ENCODE results near the gene PIP5KL1. TPM values are rescaled to one million over a fixed set of nuclear protein-coding genes. Genes with fewer than 3 reads are reported as not detected.
A peak's percentile ranks its signal among the peaks of the same experiment; 100 is the strongest.

PIP5KL1 gene
- total RNA-seq, 2 experiments from 2014 or later = 0.95 to 4.4 TPM

DNA sequence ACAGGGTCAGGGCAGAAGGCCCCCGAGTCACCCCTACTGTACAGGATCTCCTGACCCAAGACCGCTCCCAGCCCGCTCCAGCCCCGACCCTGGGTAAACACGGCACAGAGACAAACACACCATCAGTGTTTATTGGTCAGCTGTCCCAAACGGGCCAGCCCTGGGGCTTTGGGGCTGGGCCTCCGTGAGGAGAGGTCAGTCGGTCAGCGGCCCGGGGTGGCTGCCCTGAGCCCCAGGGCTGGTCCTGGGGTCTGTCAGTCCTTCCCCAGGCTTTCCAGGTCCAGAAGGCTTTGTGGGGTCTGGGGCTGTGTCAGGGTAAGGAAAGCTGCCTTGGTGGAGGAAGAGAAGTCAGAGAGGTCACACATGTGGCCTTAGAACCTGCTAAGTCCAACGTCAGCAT is 4.4 kb upstream of the PIP5KL1 start:
- no peaks in the 10 kb centered on the region for H3K9me3 ChIP-seq (ENCODE audit: low read length)
- no peaks in the 10 kb centered on the region for H3K9me2 ChIP-seq (ENCODE audit: insufficient read depth, low read length)
- peaks cover 42% of the 10 kb centered on the region for H3K4me1 ChIP-seq (ENCODE audit: insufficient read depth, low read length, poor library complexity, severe bottlenecking)
- intact Hi-C loops (cut with micrococcal nuclease; ENCODE audit: unreplicated experiment) = no loop called here
- H3K4me3 ChIP-seq (ENCODE audit: low read depth, low read length, poor library complexity, severe bottlenecking) = peak overlapping the region; percentile 81
- ChIA-PET POLR2A (no interaction called here), CTCF (ENCODE audit: unreplicated experiment) (no interaction called here)
- BruUV-seq (replicated peaks) = no TSS peak
- TF ChIP-seq EZH2phosphoT487 (IDR thresholded peaks at IDR 0.05; ENCODE audit: borderline replicate concordance, low read depth, low read length) = no peak
- TF ChIP-seq, protein P1, sequence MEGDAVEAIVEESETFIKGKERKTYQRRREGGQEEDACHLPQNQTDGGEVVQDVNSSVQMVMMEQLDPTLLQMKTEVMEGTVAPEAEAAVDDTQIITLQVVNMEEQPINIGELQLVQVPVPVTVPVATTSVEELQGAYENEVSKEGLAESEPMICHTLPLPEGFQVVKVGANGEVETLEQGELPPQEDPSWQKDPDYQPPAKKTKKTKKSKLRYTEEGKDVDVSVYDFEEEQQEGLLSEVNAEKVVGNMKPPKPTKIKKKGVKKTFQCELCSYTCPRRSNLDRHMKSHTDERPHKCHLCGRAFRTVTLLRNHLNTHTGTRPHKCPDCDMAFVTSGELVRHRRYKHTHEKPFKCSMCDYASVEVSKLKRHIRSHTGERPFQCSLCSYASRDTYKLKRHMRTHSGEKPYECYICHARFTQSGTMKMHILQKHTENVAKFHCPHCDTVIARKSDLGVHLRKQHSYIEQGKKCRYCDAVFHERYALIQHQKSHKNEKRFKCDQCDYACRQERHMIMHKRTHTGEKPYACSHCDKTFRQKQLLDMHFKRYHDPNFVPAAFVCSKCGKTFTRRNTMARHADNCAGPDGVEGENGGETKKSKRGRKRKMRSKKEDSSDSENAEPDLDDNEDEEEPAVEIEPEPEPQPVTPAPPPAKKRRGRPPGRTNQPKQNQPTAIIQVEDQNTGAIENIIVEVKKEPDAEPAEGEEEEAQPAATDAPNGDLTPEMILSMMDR (conservative IDR thresholded peaks at IDR 0.05; ENCODE audit: low read length) = no peak
- no peak overlapping the region for H3K27ac ChIP-seq (ENCODE audit: low read depth, low read length, poor library complexity, severe bottlenecking)
- peaks cover 10% of the 10 kb centered on the region; the same call in 1 of the 2 replicates for H4K20me1 ChIP-seq (ENCODE audit: insufficient read depth, low read length)
- H3K4me2 ChIP-seq (ENCODE audit: low read length) = peak overlapping the region; percentile 71
- DNase-seq (ENCODE audit: low spot score) = no peak
- H3K36me3 ChIP-seq (ENCODE audit: insufficient read depth, low read length) = peaks cover 19% of the 10 kb centered on the region; the same call in 1 of the 2 replicates
- no peak overlapping the region for H2AFZ ChIP-seq (ENCODE audit: low read length)
- peaks cover 23% of the 10 kb centered on the region; the same call in 1 of the 2 replicates for H3K79me2 ChIP-seq (ENCODE audit: insufficient read depth, low read depth, low read length)

DNA sequence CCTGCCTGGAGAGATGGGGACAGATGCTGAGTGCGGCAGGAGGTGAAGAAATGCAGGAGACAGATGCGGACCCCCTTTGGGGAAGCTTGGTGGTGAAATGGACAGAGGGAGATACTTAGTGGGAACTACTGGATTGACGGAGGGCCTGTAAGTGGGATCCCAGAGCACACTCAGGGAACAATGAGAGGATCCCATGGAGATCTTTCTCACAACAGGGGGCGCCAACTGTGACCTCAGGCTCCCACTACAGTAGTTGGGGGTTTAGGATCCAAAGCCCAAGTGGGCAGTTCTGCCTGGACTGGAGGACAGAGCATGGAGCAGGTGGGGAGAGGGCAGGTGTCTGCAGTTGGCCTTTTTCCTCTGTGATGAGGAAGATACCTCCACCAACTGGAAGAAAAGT is 3.7 kb upstream of the PIP5KL1 start:
- CTCF ChIA-PET (ENCODE audit: unreplicated experiment) = no interaction called here

More for the DNA sequence above, 3.7 kb upstream of the PIP5KL1 start:
- Histone ChIP-seq H3K36me3 (ENCODE audit: insufficient read depth, low read length) (peaks cover 15% of the 10 kb centered on the region; the same call in 1 of the 2 replicates), H3K79me2 (ENCODE audit: insufficient read depth, low read depth, low read length) (peaks cover 23% of the 10 kb centered on the region; the same call in 1 of the 2 replicates), H3K27ac (ENCODE audit: low read depth, low read length, poor library complexity, severe bottlenecking) (no peak overlapping the region), H3K4me1 (ENCODE audit: insufficient read depth, low read length, poor library complexity, severe bottlenecking) (peaks cover 43% of the 10 kb centered on the region), H3K9me3 (ENCODE audit: low read length) (no peaks in the 10 kb centered on the region), H2AFZ (ENCODE audit: low read length) (no peak overlapping the region), H3K4me3 (ENCODE audit: low read depth, low read length, poor library complexity, severe bottlenecking) (no peak overlapping the region), H3K9me2 (ENCODE audit: insufficient read depth, low read length) (no peaks in the 10 kb centered on the region), H4K20me1 (ENCODE audit: insufficient read depth, low read length) (peaks cover 10% of the 10 kb centered on the region; the same call in 1 of the 2 replicates), H3K4me2 (ENCODE audit: low read length) (no peak overlapping the region)
- BruUV-seq (replicated peaks) = no TSS peak
- intact Hi-C loops (cut with micrococcal nuclease; ENCODE audit: unreplicated experiment) = no loop called here
- DNase-seq (ENCODE audit: low spot score) = no peak
- POLR2A ChIA-PET = no interaction called here
- no peak for TF ChIP-seq EZH2phosphoT487 (IDR thresholded peaks at IDR 0.05; ENCODE audit: borderline replicate concordance, low read depth, low read length)
- TF ChIP-seq, protein P1 (conservative IDR thresholded peaks at IDR 0.05; ENCODE audit: low read length) = peak; percentile 55

Data from OCI-LY7 (cell line).